IPS DF 4.7 (cell line): ENCODE measurements around the gene NCOA1.

ENCODE experiments used
- DNase-seq: peaks from one replicate; pipeline ENCODE4 v3.0.0-alpha.2; 2013; ENCODE audit warnings: low spot score; ENCODE audit errors: extremely low read depth

NCOA1 gene

GRCh38 chr2:24734741-24735140 is 243.7 kb downstream of the NCOA1 start:
- no peak for DNase-seq

- no peak for DNase-seq
Measured at GRCh38 chr2:24739354-24740025, 248.4 kb downstream of the NCOA1 start.

- no peak for DNase-seq
Measured at GRCh38 chr2:24740142-24740541, 249.1 kb downstream of the NCOA1 start.

- DNase-seq, result no peak
Measured at GRCh38 chr2:24742730-24743129, 251.7 kb downstream of the NCOA1 start.

GRCh38 chr2:24743924-24744323 is 252.9 kb downstream of the NCOA1 start:
- DNase-seq, result no peak

- DNase-seq, result no peak
Measured at GRCh38 chr2:24744356-24744755, 253.3 kb downstream of the NCOA1 start.

GRCh38 chr2:24745825-24746224 is 254.8 kb downstream of the NCOA1 start:
- DNase-seq, result no peak

GRCh38 chr2:24747299-24747698 is 256.2 kb downstream of the NCOA1 start:
- no peak for DNase-seq

GRCh38 chr2:24749069-24749691 is 258.1 kb downstream of the NCOA1 start:
- DNase-seq, result no peak

GRCh38 chr2:24754985-24755705 is 264.1 kb downstream of the NCOA1 start:
- DNase-seq, result no peak

- no peak for DNase-seq
Measured at GRCh38 chr2:24756789-24757188, 265.7 kb downstream of the NCOA1 start.

- no peak for DNase-seq
Measured at GRCh38 chr2:24761866-24762265, 270.8 kb downstream of the NCOA1 start.

GRCh38 chr2:24762518-24762917 is 271.5 kb downstream of the NCOA1 start:
- no peak for DNase-seq

- no peak for DNase-seq
Measured at GRCh38 chr2:24763843-24764242, 272.8 kb downstream of the NCOA1 start.

GRCh38 chr2:24766609-24767008 is 275.6 kb downstream of the NCOA1 start:
- no peak for DNase-seq

GRCh38 chr2:24768013-24768412 is 277.0 kb downstream of the NCOA1 start:
- no peak for DNase-seq

- DNase-seq, result no peak
Measured at GRCh38 chr2:24768601-24769000, 277.5 kb downstream of the NCOA1 start.

- DNase-seq, result no peak
Measured at GRCh38 chr2:24771061-24771460, 280.0 kb downstream of the NCOA1 start.

GRCh38 chr2:24771764-24772586 is 280.9 kb downstream of the NCOA1 start:
- DNase-seq, result no peak

- DNase-seq, result no peak
Measured at GRCh38 chr2:24774373-24774772, 283.3 kb downstream of the NCOA1 start.

GRCh38 chr2:24779116-24779515 is 288.1 kb downstream of the NCOA1 start:
- DNase-seq, result no peak

- DNase-seq, result no peak
Measured at GRCh38 chr2:24783641-24784040, 292.6 kb downstream of the NCOA1 start.
